AG10803 (cell line): Measurements from ENCODE around the gene PDGFD.

Source experiments
- DNase-seq: peaks from one replicate; pipeline ENCODE4 v3.0.0; 2010; ENCODE audit warnings: low read depth
- H3K4me3 ChIP-seq: 2 replicates; pipeline ENCODE4 v1.5.1; 2011; ENCODE audit warnings: mild to moderate bottlenecking, low read length, control low read depth
- CTCF ChIP-seq: conservative IDR thresholded peaks from 2 replicates; pipeline ENCODE4 v1.5.1; 2011; ENCODE audit warnings: mild to moderate bottlenecking, low read length, control low read depth, inconsistent platforms

PDGFD gene

GRCh38 chr11:104118105-104118744 is 45.7 kb downstream of the PDGFD start:
- no peak overlapping the region for H3K4me3 ChIP-seq
- DNase-seq, result no peak
- no peak for TF ChIP-seq CTCF

GRCh38 chr11:104113541-104113940 is 50.4 kb downstream of the PDGFD start:
- TF ChIP-seq CTCF, result no peak
- no peak overlapping the region for H3K4me3 ChIP-seq
- no peak for DNase-seq

GRCh38 chr11:104106136-104106754 is 57.7 kb downstream of the PDGFD start:
- peak; percentile 96 for DNase-seq
- TF ChIP-seq CTCF, result no peak
- H3K4me3 ChIP-seq, result no peak overlapping the region

- DNase-seq, result peak; percentile 49
- no peak overlapping the region for H3K4me3 ChIP-seq
- TF ChIP-seq CTCF, result no peak
Observed at GRCh38 chr11:104105155-104105554, 58.8 kb downstream of the PDGFD start.

GRCh38 chr11:104104664-104105063 is 59.3 kb downstream of the PDGFD start:
- TF ChIP-seq CTCF, result no peak
- DNase-seq, result no peak
- no peak overlapping the region for H3K4me3 ChIP-seq

- no peak overlapping the region for H3K4me3 ChIP-seq
- no peak for DNase-seq
- TF ChIP-seq CTCF, result no peak
Observed at GRCh38 chr11:104104201-104104600, 59.7 kb downstream of the PDGFD start.

- no peak overlapping the region for H3K4me3 ChIP-seq
- peak; percentile 19 for DNase-seq
- TF ChIP-seq CTCF, result no peak
Observed at GRCh38 chr11:104098555-104098954, 65.4 kb downstream of the PDGFD start.
